Lower leg skin (tissue), 4 donors: ENCODE results near the gene SLC9A4. TPM values are rescaled to one million over a fixed set of nuclear protein-coding genes. Genes with fewer than 3 reads are reported as not detected.

Experiments
- DNase-seq, 2 donors: peaks; one replicate each; pipeline ENCODE4 v3.0.0-alpha.2; 2019; ENCODE audit warnings: low spot score in 2 of 2
- H3K4me3 ChIP-seq: fragments of 200-600 bp; sonication (generic); 2 replicates; pipeline ENCODE4 v1.5.1; 2017; ENCODE audit warnings: mild to moderate bottlenecking, low read depth; ENCODE audit not compliant: poor library complexity, severe bottlenecking
- POLR2A ChIP-seq, 2 donors: fragments of 450-650 bp; IDR thresholded peaks; one replicate each; pipeline ENCODE4 v1.6.1; 2016 to 2017; ENCODE audit warnings: antibody characterized with exemption in 2 of 2, mild to moderate bottlenecking in 1 of 2, moderate library complexity in 1 of 2
- WGBS, 2 donors: methylation state at CpG; one replicate each; pipeline ENCODE4 v1.1.5; 2018; 5-methylcytosine and 5-hydroxymethylcytosine counted together
- intact Hi-C: fragments of 100-400 bp; cut with DNase I; formaldehyde crosslinking; loops from one replicate; pipeline ENCODE4 v1.15.0; 2023; ENCODE audit warnings: low total_unique reads
- total RNA-seq, 4 donors: library from RNA; depleted of rRNA; stranded (reverse); fragments of >200 nt; gene quantifications; one replicate each; pipeline ENCODE4 v1.1.0, GENCODE V29; 2016
- TF ChIP-seq, protein P1 (sequence below), 3 donors: fragments of 450-650 bp; IDR thresholded peaks; one replicate each; pipeline ENCODE4 v1.5.1; 2016; ENCODE audit warnings: antibody characterized with exemption in 3 of 3, mild to moderate bottlenecking in 3 of 3, moderate library complexity in 2 of 3

The SLC9A4 gene
- total RNA-seq, 4 donors from 2014 or later = 0.15 to 2.7 (median 0.74) TPM; not detected in 1

DNA sequence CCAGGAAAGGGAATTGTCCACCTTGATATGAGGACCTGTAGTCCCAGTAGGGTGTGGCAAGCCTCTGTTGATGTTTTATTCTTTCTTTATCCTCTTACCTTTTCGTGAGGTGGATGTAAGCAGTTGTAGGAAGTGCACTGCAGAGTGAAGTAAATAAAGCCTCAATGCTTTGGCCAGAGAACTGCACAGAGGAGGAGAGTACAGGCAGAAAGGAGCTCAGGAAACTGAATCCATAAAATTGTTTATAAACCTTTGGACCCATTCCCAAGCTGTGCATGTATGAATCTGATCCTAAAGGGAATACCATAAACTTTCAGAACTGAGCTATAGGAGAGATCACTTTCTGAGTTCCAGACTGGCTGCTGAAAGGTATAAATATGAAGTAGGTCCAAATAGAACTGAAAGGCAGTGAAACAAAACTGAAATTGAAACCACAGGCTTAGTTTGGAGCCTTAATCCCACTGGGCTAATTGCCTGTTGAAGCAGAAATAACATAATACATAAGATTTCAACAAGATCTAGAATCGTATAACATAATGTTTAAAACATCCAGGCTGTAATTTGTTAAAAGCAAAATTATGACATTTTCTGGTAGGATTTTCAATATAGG lies 17.9 kb upstream of the SLC9A4 start:
- no peak overlapping the region for H3K4me3 ChIP-seq
- 82 to 88% methylated on average over 2 of the region's 2 CpGs for WGBS, 2 donors
- no peak for DNase-seq
- TF ChIP-seq, protein P1, sequence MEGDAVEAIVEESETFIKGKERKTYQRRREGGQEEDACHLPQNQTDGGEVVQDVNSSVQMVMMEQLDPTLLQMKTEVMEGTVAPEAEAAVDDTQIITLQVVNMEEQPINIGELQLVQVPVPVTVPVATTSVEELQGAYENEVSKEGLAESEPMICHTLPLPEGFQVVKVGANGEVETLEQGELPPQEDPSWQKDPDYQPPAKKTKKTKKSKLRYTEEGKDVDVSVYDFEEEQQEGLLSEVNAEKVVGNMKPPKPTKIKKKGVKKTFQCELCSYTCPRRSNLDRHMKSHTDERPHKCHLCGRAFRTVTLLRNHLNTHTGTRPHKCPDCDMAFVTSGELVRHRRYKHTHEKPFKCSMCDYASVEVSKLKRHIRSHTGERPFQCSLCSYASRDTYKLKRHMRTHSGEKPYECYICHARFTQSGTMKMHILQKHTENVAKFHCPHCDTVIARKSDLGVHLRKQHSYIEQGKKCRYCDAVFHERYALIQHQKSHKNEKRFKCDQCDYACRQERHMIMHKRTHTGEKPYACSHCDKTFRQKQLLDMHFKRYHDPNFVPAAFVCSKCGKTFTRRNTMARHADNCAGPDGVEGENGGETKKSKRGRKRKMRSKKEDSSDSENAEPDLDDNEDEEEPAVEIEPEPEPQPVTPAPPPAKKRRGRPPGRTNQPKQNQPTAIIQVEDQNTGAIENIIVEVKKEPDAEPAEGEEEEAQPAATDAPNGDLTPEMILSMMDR (IDR thresholded peaks at IDR 0.05) = no peak
- intact Hi-C loops = loop anchor here (10.0 kb wide), 1 partner anchor 1110 kb away; no protein-coding TSS in a partner anchor

- no peak for DNase-seq
- H3K4me3 ChIP-seq = no peak overlapping the region
- TF ChIP-seq POLR2A (IDR thresholded peaks at IDR 0.05) = no peak
- TF ChIP-seq, protein P1 (IDR thresholded peaks at IDR 0.05) = no peak
- 74 to 83% methylated on average over 1 of the region's 1 CpG for WGBS, 2 donors
- intact Hi-C loops = no loop called here
Observed at GRCh38 chr2:102460467-102460866, 12.6 kb upstream of the SLC9A4 start.

GRCh38 chr2:102461188-102461587 lies 11.8 kb upstream of the SLC9A4 start:
- DNase-seq = no peak
- TF ChIP-seq, protein P1 (IDR thresholded peaks at IDR 0.05) = no peak
- TF ChIP-seq POLR2A (IDR thresholded peaks at IDR 0.05) = no peak
- intact Hi-C loops = no loop called here
- no peak overlapping the region for H3K4me3 ChIP-seq
- WGBS, 2 donors = 89 to 90% methylated on average over 6 of the region's 6 CpGs

DNA sequence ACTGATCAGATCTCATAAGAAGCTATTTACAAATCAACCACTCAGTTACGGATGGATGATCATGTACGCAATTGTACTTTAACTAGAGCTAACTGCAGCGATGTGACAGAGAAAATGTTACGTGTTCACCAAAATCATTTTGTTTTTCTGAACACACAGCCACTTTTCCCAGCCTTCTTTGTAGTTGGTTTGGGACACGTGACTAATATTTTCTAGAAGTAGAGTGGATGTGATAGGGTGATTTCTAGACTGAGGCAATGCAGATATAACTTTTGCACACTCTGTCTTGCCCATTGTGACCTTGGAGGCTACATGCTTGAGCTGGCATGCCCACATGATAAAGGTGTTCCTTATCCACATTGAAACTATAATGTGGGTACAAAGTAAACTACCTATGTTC lies 9.9 kb upstream of the SLC9A4 start:
- intact Hi-C loops = no loop called here
- no peak for DNase-seq
- 93 to 95% methylated on average over 5 of the region's 5 CpGs for WGBS, 2 donors
- TF ChIP-seq, protein P1 (IDR thresholded peaks at IDR 0.05) = no peak
- no peak for TF ChIP-seq POLR2A (IDR thresholded peaks at IDR 0.05)
- no peak overlapping the region for H3K4me3 ChIP-seq

DNA sequence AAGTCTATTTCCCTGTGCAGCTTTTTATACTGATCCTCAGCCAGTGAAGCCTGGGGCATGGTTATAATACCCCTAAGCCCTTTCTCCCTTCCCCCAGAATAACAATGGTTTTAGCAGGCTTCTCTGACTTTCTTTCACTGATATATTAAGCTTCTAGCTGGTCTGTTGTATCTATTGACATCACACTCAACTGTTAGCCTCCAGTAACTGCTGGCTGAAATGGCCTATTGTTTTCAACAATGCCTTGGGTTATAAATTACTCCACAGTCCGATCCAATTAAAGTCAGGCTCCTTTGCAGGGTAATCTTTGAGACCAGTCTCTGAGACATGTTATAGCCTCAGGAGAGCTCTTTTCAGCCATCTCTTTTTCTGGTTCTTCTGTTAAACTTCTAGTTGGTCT lies 2.9 kb upstream of the SLC9A4 start:
- no peak for DNase-seq
- WGBS, 2 donors = 50 to 57% methylated on average over 1 of the region's 1 CpG
- intact Hi-C loops = loop anchor here (5.0 kb wide), 1 partner anchor 147 kb away; the partner anchor contains the start of gene SLC9A2
- no peak for TF ChIP-seq POLR2A (IDR thresholded peaks at IDR 0.05)
- TF ChIP-seq, protein P1 (IDR thresholded peaks at IDR 0.05) = no peak
- no peak overlapping the region for H3K4me3 ChIP-seq

DNA sequence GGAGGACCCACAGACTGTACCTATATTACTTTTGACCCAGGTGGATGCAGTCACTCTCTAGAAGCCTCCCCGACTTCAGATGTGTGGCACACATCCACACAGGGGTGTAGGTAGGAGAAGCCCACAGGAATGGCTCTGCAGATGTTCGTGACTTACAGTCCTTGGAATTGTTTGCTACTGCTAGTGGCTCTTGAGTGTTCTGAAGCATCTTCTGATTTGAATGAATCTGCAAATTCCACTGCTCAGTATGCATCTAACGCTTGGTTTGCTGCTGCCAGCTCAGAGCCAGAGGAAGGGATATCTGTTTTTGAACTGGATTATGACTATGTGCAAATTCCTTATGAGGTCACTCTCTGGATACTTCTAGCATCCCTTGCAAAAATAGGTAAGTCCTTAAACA lies 605 bp downstream of the SLC9A4 start:
- WGBS, 2 donors = 80 to 92% methylated on average over 3 of the region's 3 CpGs
- no peak overlapping the region for H3K4me3 ChIP-seq
- no peak for TF ChIP-seq POLR2A (IDR thresholded peaks at IDR 0.05)
- TF ChIP-seq, protein P1 (IDR thresholded peaks at IDR 0.05) = no peak
- intact Hi-C loops = loop anchor here (5.0 kb wide), 1 partner anchor 144 kb away; the partner anchor contains the start of gene SLC9A2
- DNase-seq = no peak
